HG03039 (cell line): ENCODE results near the gene C11orf24.
"Not testable (repeated sequence)": the region's sequence is repeated elsewhere in the genome, so short reads cannot be mapped to it uniquely, and the experiment has no call there.

Source experiments
- ATAC-seq: cut with Tn5 transposase; IDR thresholded peaks from one replicate; pipeline ENCODE4 v1.9.1; 2021; ENCODE audit warnings: mild to moderate bottlenecking, moderate library complexity; ENCODE audit not compliant: unreplicated experiment

Gene C11orf24

GRCh38 chr11:68299517-68299879 lies 27.7 kb upstream of the C11orf24 start:
- not testable (repeated sequence) for ATAC-seq

GRCh38 chr11:68298659-68299516 lies 27.1 kb upstream of the C11orf24 start:
- ATAC-seq = no peak

DNA sequence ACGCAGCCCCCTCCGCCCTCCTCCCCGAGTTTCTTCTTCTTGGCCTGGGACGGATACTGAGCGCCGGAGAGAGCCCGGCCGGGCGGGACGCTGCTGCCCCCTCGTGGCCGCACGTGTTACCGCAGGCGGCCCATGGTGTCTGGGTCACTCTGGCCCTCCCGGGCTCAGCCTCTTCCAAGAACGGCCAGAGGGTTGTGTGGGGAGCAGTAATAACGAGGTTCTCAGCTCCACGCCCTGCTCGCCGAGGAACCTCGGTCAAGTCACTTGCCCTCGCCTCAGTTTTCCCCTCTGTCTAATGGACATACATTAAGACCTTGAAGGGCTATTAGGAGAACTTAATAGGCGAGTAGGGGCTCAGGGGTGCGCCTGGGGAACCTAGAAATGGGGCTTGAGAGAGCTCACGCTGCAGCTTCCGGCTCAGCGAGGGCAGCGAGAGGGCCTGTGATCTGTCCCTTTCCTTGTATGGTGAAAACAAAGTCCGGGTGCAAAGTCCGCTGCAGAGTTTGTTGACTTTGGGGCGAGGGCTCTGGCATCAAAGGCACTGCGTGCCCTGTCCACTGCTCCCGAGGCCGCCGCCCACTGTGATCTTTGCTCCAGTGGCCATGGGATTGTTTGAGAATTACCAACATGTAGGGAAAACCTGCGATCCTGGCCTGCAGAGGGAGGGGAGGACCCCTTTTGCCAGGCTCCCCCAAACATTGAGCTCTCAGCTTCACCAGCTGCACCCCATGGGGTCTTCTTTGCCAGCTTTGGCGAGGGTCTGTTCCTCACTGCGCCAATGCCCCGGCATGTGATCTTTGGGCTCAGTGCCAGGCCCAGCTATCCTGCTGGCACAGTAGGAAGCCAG lies 26.3 kb upstream of the C11orf24 start:
- no peak for ATAC-seq

GRCh38 chr11:68297494-68297811 lies 25.7 kb upstream of the C11orf24 start:
- no peak for ATAC-seq

GRCh38 chr11:68297052-68297378 lies 25.2 kb upstream of the C11orf24 start:
- no peak for ATAC-seq

DNA sequence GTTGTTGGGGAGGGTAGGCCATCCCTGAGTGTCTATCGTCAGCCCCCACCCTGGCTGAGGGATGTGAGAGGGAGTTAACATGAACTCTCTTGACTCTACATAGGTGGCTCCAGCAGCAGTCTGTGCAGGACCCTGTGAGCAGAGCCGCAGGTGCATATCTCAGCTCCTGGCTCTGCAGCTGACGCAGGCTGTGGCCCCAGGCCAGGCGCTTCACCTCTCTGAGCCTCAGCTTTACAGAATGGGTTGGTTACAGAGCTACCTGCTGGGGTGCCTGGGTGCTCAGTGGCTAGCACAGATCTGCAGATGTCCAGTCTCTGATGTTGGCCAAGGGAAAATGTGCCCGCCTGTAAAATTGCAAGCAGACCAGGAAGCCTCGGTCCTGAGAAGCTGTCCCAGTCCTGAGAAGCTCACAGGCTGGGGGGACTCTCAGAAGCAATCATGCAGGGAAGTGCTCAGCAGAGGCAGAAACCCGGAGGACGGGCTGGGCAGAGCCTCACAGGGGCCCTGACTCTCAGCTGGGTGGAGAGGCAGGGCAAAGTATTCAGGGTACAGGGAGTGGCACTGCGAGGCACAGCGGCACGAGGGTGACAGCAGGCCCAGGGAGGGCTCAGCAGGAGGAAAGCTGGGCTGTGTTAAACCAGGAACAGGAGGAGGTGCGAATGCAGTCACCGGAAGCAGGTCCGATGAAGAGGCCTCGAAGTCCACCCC lies 24.7 kb upstream of the C11orf24 start:
- ATAC-seq = no peak

DNA sequence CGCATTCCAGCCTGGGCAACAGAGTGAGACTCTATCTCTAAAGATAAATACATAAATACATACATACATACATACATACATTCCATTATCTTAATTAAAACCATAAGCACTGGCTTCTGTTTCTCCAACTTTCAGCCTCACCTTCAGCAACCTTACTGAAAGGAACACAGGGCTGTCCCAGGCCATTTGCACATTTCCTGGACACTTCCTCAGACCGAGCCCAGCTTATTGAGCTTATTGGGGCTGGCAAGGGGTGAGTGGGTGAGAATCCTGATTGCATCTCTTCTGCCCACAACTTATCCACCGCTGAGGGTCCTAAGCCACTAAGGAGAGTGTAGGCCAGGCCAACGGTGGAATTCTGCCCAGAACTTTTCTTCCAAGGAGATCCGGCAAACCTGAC lies 24.2 kb upstream of the C11orf24 start:
- ATAC-seq = no peak

- no peak for ATAC-seq
These were observed 23.5 kb upstream of the C11orf24 start for GRCh38 chr11:68295271-68295670.

- no peak for ATAC-seq
These were observed 21.9 kb upstream of the C11orf24 start for GRCh38 chr11:68293708-68294107.

- no peak for ATAC-seq
These were observed 17.7 kb upstream of the C11orf24 start for GRCh38 chr11:68289456-68289855.

GRCh38 chr11:68287419-68287818 lies 15.6 kb upstream of the C11orf24 start:
- no peak for ATAC-seq

DNA sequence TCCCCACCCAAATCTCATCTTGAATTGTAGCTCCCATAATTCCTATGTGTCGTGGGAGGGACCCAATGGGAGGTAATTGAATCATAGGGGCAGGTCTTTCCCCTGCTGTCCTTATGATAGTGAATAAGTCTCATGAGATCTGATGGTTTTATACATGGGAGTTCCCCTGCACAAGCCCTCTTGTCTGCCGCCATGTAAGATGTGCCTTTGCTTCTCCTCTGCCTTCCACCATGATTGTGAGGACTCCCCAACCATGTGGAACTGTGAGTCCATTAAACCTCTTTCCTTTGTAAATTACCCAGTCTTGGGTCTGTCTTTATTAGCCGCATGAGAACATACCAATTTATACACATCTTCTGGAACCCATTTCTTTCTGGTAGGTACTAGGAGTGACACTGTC lies 12.8 kb upstream of the C11orf24 start:
- ATAC-seq = not testable (repeated sequence)

- ATAC-seq = no peak
These were observed 11.1 kb upstream of the C11orf24 start for GRCh38 chr11:68282861-68283230.

GRCh38 chr11:68282141-68282860 lies 10.5 kb upstream of the C11orf24 start:
- ATAC-seq = no peak

- ATAC-seq = no peak
These were observed 7.9 kb upstream of the C11orf24 start for GRCh38 chr11:68279676-68280075.

GRCh38 chr11:68276861-68277260 lies 5.1 kb upstream of the C11orf24 start:
- no peak for ATAC-seq

GRCh38 chr11:68275721-68276507 lies 4.1 kb upstream of the C11orf24 start:
- ATAC-seq = no peak

DNA sequence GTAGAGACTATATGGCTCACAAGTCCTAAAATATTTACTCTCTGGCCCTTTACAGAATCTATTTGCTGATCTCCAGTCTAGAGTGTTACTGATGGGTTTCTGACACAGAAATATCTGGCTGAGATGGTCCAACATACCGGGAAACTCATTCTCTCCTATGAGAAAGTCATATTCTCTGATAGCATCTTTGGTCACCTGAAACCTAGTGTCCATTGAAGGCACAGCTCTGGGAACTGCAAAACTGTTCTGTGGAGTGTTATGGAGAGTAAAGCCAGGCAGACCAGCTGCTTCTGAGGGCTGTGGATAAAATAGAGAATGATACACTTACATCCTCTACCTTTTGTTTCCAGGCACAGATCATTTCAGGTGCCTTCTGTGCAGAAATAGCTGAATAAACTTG lies 2.5 kb upstream of the C11orf24 start:
- no peak for ATAC-seq

GRCh38 chr11:68273026-68273738 lies 1.4 kb upstream of the C11orf24 start:
- ATAC-seq = no peak
